Activated T-cell treated with anti-CD3 and anti-CD28 coated beads for 24 hours (primary cell): ENCODE results near the gene PWP2.
"Not testable (repeated sequence)": the region's sequence is repeated elsewhere in the genome, so short reads cannot be mapped to it uniquely, and the experiment has no call there.

Experiments
- DNase-seq: peaks from one replicate; pipeline ENCODE4 v3.0.0-alpha.2; 2020; ENCODE audit warnings: low read depth

Gene PWP2

GRCh38 chr21:44107026-44107501 is at the start of gene PWP2:
PWP2 (plus strand) TSS chr21:44107399; CDS start chr21:44107417, 18 bp downstream.
- not testable (repeated sequence) for DNase-seq

DNA sequence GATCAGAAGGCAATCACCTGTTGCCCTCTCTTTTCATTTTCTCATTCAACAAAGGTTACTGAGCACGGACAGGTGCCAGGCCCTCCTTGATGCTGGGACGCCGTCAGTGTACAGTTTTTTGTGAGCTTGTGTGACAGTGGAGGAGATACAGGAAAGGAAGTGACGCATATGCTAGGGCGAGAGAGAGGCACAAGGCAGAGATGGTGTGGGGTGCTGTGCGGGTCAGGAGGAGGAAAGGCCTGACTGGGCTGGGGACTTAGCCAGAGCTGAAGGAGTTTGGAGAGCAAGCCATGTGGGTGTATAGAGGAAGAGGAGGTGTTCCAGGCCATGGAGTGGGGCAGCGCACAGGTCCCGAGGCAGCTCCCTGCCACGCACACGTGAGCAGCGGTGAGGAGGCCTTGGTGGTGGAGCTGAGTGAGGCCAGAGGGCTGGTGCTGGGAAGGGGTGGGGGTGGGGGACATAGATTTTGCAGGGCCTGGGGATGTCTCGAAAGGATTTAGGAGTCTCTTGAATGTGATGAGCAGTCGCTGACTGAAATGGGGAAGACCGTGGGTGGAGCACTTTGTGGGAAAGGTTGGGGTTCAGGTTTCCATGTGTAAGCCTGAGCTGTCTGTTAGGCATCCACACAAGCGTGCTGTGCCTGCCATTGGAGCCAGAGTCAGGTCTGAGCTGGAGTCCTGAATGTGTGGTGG is 49.1 kb upstream of the PWP2 start:
- peak; percentile 18 for DNase-seq

DNA sequence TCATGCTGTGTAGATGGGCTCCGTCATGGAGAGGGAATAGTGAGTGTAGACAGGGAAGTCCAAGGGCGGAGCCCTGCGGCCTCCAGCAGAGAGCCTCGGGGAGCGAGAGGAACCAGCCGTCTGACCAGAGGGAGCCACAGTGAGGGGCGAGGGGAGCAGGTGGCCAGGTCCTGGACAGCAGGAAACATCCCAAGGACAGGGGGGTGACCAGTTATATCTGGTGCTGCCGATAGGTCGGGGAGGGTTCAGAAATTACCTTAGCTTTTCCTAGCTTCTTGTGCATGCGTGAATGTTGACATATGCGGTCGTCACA is 48.6 kb upstream of the PWP2 start:
- DNase-seq, result no peak

DNA sequence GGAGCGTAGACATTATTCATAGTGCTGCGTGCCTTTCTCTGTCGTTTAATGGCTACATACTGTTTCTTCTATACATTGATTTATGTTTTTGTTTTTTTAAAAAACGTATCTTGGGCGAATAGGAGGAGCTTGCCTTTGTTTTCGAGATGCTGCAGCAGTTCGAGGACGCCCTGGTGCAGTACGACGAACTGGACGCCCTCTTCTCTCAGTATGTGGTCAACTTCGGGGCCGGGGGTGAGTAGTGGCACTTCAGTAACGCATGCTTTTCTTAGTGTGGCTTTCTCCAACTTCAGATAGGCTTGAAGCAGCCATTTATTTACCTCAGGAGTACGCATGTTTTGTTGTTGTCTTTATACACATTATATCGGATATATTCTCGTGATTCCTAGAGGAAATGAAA is 48.2 kb upstream of the PWP2 start:
- no peak for DNase-seq

- no peak for DNase-seq
Measured at GRCh38 chr21:44059710-44060109, 47.5 kb upstream of the PWP2 start.

DNA sequence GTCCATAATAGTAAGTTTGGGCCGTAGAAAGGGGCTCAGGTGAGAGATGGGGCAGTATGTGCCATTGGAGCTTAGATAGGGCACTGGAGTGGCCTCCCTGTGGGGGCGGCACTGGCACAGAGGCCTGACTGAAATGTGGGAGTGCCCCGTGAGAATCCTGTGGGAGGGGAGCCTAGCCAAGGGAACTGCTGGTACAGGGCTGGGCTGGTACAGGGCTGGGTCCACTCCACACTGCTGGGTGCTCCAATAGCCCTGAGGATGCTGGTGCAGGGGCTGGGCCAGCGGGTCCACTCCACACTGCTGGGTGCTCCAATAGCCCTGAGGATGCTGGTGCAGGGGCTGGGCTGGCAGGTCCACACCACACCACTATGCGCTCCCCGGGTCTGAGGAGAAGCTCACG is 44.8 kb upstream of the PWP2 start:
- DNase-seq, result no peak

- DNase-seq, result no peak
Measured at GRCh38 chr21:44063151-44063912, 43.9 kb upstream of the PWP2 start.

DNA sequence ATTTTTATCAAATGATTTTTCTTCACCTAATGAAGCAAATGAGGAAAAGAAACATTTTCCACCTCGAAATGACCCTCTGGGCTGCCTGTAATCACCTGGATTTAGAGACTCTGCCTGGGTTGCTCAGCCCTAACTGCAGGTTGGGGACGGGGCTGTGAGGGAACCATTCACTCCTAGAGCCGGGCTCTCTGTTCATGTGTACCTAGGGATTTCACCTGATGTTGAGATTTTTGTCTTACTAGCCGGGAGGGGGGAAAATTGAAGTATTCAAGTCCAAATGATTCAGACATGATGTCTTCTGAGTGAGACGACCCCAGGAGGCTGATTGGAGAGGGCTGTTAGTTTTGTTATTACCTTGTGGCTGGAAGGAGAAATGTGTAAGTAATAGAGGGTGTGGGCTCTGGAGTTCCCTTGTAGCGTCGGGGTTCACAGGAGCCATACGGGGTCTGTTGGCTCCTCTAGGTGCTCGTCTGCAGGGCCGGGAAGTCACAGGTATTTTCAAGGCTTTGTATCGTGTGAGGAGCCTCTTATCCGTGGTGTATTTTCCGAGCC is 42.3 kb upstream of the PWP2 start:
- no peak for DNase-seq

GRCh38 chr21:44065428-44065827 is 41.8 kb upstream of the PWP2 start:
- DNase-seq, result peak; percentile 68

DNA sequence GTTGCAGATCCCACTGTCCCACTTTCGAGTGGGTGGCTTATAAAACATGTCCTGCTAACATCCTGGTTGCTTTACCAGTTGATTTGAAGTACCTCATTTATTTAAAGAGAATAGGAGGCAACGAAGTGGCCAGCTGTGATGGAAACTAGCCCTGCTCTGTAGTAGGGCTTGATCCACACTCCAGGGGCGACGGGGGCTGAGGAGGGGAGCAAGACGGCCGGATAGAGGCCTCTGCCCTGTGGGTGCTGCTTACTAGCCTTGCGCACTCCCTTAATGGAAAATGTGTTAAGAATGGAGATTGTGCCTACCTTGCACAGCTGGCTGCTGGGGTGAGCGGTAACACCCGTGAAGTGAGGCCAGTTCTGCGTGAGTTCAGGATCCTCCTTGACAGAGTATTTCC is 41.1 kb upstream of the PWP2 start:
- DNase-seq, result no peak

- DNase-seq, result no peak
Measured at GRCh38 chr21:44067011-44067839, 40.0 kb upstream of the PWP2 start.

- no peak for DNase-seq
Measured at GRCh38 chr21:44070391-44070790, 36.8 kb upstream of the PWP2 start.

DNA sequence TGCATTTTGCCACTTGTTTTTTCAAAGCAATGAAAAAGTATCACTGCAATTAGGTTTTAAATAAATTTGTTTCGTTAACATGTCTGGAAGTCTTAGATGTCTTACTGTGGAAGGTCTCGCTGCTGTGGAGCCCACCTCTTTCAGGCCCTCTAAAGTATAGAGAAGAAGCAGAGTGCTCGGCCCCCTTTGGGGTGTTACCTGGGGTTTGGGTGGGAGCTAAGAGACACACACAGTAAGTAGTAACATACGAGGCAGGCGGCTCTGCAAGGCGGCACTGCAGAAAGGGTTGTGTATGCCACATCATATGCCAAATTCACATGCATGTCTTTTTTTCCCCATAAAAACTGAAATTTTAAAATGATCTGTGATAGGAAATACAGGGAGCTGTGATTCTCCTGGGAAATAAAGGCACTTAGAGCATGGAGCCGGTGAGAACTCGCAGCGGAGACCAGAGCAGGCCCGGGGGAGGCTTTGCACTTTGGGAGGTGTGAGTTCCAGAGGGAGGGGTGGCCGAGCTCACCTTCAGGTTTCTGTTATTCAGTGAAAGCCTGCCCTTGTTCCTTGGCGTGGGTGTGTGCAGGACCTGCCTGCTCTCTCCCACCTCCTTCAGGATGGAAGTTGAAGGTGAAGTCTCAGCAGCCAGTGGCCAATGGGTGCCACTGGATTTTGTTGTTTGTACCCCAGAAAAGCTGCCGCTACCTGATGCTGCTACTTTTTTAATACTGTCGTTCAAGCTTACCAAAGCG is 35.7 kb upstream of the PWP2 start:
- no peak for DNase-seq

GRCh38 chr21:44072111-44072510 is 35.1 kb upstream of the PWP2 start:
- DNase-seq, result no peak

- DNase-seq, result no peak
Measured at GRCh38 chr21:44074315-44074958, 32.8 kb upstream of the PWP2 start.

- DNase-seq, result no peak
Measured at GRCh38 chr21:44076316-44076715, 30.9 kb upstream of the PWP2 start.

GRCh38 chr21:44078411-44078981 is 28.7 kb upstream of the PWP2 start:
- DNase-seq, result no peak

DNA sequence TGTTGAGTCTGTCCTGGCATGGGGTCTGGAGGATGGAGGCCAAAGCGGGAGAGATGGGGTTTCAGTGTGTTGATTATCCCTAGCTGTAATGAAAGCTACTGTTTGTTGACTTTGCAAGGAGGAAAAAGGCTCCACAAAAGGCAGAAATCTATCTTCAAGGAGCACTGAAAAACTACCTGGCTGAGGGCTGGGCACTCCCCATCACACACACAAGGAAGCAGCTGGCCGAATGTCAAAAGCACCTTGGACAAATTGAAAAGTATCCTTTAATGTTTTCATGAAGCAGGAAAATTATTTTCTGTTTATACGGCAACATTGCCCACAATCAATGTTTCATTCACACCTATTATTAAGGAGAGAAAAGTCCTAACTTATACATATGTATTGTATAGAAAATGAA is 27.8 kb upstream of the PWP2 start:
- no peak for DNase-seq

GRCh38 chr21:44079846-44080245 is 27.4 kb upstream of the PWP2 start:
- DNase-seq, result no peak

DNA sequence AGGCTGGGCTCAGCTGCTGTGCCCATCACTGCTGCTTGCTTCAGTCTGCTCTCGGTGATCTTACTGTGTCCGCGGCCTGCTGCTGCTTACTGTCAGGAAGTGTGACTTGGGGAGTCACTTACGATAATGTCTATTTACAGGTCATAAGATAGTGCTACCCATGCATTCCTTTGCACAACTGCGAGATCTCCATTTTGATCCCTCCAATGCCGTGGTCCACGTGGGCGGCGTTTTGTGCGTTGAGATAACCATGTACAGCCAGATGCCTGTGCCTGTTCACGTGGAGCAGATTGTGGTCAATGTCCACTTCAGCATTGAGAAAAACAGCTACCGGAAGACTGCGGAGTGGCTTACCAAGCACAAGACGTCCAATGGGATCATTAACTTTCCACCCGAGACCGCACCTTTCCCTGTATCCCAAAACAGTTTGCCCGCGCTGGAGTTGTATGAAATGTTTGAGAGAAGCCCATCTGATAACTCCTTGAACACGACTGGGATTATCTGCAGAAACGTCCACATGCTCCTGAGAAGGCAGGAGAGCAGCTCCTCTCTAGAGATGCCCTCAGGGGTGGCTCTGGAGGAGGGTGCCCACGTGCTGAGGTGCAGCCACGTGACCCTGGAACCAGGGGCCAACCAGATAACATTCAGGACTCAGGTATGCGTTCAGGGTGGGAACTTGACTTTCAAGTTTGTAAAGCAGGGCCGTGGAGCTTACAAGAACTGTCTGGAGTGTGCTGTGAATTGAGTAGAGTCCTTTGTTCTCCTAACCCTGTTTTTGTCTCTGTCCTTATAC is 24.4 kb upstream of the PWP2 start:
- DNase-seq, result no peak
